Measurements from ENCODE around the gene ZBED3. TPM values are rescaled to one million over a fixed set of nuclear protein-coding genes. Genes with fewer than 3 reads are reported as not detected.

The ZBED3 gene
- total RNA-seq, 1 experiment from 2014 or later: 6.8 TPM

Other genes with a start within 250 kb of the ZBED3 start
- gene S100Z, start 237.3 kb downstream of the ZBED3 start, total RNA-seq (2021; ENCODE audit: unreplicated experiment): not detected
- 0.10 TPM for gene CRHBP, start 134.2 kb downstream of the ZBED3 start, total RNA-seq (2021; ENCODE audit: unreplicated experiment)
- 23.1 TPM for gene AGGF1, start 56.9 kb downstream of the ZBED3 start, total RNA-seq (2021; ENCODE audit: unreplicated experiment)
- 0.62 TPM for gene PDE8B, start 123.4 kb upstream of the ZBED3 start, total RNA-seq (2021; ENCODE audit: unreplicated experiment)

All from Panc1 (cell line).